GM21528 (cell line): ENCODE results near the gene CDK2AP2.
"Not testable (repeated sequence)": the region's sequence is repeated elsewhere in the genome, so short reads cannot be mapped to it uniquely, and the experiment has no call there.

Experiments
- ATAC-seq: cut with Tn5 transposase; IDR thresholded peaks from one replicate; pipeline ENCODE4 v1.9.1; 2021; ENCODE audit warnings: mild to moderate bottlenecking, moderate library complexity; ENCODE audit not compliant: unreplicated experiment, low FRiP score

CDK2AP2 gene

GRCh38 chr11:67524480-67524808 is 16.5 kb upstream of the CDK2AP2 start:
- ATAC-seq = no peak

- ATAC-seq = no peak
Measured at GRCh38 chr11:67523556-67524479, 15.9 kb upstream of the CDK2AP2 start.

GRCh38 chr11:67522844-67523555 is 15.0 kb upstream of the CDK2AP2 start, which contains the start of gene CABP2:
Gene CABP2 (minus strand): TSS chr11:67523446. CDS start chr11:67523326, 120 bp downstream.
- no peak for ATAC-seq

- ATAC-seq = no peak
Measured at GRCh38 chr11:67522338-67522737, 14.4 kb upstream of the CDK2AP2 start.

GRCh38 chr11:67521924-67522323 is 14.0 kb upstream of the CDK2AP2 start:
- ATAC-seq = no peak

GRCh38 chr11:67520856-67521824 is 13.2 kb upstream of the CDK2AP2 start:
- no peak for ATAC-seq

- no peak for ATAC-seq
Measured at GRCh38 chr11:67519726-67520125, 11.8 kb upstream of the CDK2AP2 start.

GRCh38 chr11:67517784-67518552 is 10.0 kb upstream of the CDK2AP2 start:
- no peak for ATAC-seq

- no peak for ATAC-seq
Measured at GRCh38 chr11:67516806-67517205, 8.8 kb upstream of the CDK2AP2 start.

- ATAC-seq = no peak
Measured at GRCh38 chr11:67514116-67514515, 6.2 kb upstream of the CDK2AP2 start.

- ATAC-seq = not testable (repeated sequence)
Measured at GRCh38 chr11:67511558-67511957, 3.6 kb upstream of the CDK2AP2 start.

- ATAC-seq = no peak
Measured at GRCh38 chr11:67510023-67510345, 2.0 kb upstream of the CDK2AP2 start.

GRCh38 chr11:67508486-67509121 is 642 bp upstream of the CDK2AP2 start:
- ATAC-seq = peak; percentile 33

GRCh38 chr11:67507242-67507863 is 609 bp downstream of the CDK2AP2 start:
- no peak for ATAC-seq

- no peak for ATAC-seq
Measured at GRCh38 chr11:67506426-67507051, 1.4 kb downstream of the CDK2AP2 start.

GRCh38 chr11:67505605-67506396 is 2.2 kb downstream of the CDK2AP2 start:
- ATAC-seq = no peak

- no peak for ATAC-seq
Measured at GRCh38 chr11:67504950-67505581, 2.9 kb downstream of the CDK2AP2 start, which contains the start of gene PITPNM1. Gene PITPNM1 (minus strand): TSS chr11:67505363. CDS start chr11:67504180, 1,183 bp downstream.
